Left kidney (tissue), 2 donors: ENCODE measurements around the gene ATP11A. TPM values are rescaled to one million over a fixed set of nuclear protein-coding genes. Genes with fewer than 3 reads are reported as not detected.
"Not testable (repeated sequence)": the region's sequence is repeated elsewhere in the genome, so short reads cannot be mapped to it uniquely, and the experiment has no call there.

Experiments used
- DNase-seq: peaks from one replicate; pipeline ENCODE4 v3.0.0-alpha.2; 2013
- polyA plus RNA-seq: library from polyadenylated mRNA; unstranded; fragments of 120-200 nt; gene quantifications from one replicate; pipeline ENCODE4 v1.2.1, GENCODE V29; 2013; ENCODE audit not compliant: insufficient read length

ATP11A gene
- polyA plus RNA-seq, 1 donor, result 46.8 TPM

- DNase-seq, result no peak
These were observed 85.2 kb downstream of the ATP11A start for GRCh38 chr13:112774829-112775565.

GRCh38 chr13:112775791-112776279 lies 86.0 kb downstream of the ATP11A start:
- DNase-seq, result no peak

- DNase-seq, result no peak
These were observed 86.5 kb downstream of the ATP11A start for GRCh38 chr13:112776354-112776753.

GRCh38 chr13:112776971-112777370 lies 87.1 kb downstream of the ATP11A start:
- no peak for DNase-seq

- no peak for DNase-seq
These were observed 88.0 kb downstream of the ATP11A start for GRCh38 chr13:112777637-112778406.

- DNase-seq, result no peak
These were observed 90.2 kb downstream of the ATP11A start for GRCh38 chr13:112779856-112780604.

- no peak for DNase-seq
These were observed 91.4 kb downstream of the ATP11A start for GRCh38 chr13:112781287-112781686.

- DNase-seq, result no peak
These were observed 92.1 kb downstream of the ATP11A start for GRCh38 chr13:112781881-112782361.

GRCh38 chr13:112782429-112783010 lies 92.7 kb downstream of the ATP11A start:
- DNase-seq, result no peak

- DNase-seq, result no peak
These were observed 93.5 kb downstream of the ATP11A start for GRCh38 chr13:112783135-112783977.

- DNase-seq, result peak; percentile 62
These were observed 94.1 kb downstream of the ATP11A start for GRCh38 chr13:112783978-112784371.

- no peak for DNase-seq
These were observed 95.1 kb downstream of the ATP11A start for GRCh38 chr13:112784811-112785482.

GRCh38 chr13:112785483-112785856 lies 95.6 kb downstream of the ATP11A start:
- DNase-seq, result no peak

GRCh38 chr13:112786810-112787209 lies 97.0 kb downstream of the ATP11A start:
- DNase-seq, result not testable (repeated sequence)

GRCh38 chr13:112790735-112791641 lies 101.2 kb downstream of the ATP11A start:
- DNase-seq, result no peak

- DNase-seq, result no peak
These were observed 102.0 kb downstream of the ATP11A start for GRCh38 chr13:112791663-112792440.

- DNase-seq, result no peak
These were observed 102.7 kb downstream of the ATP11A start for GRCh38 chr13:112792511-112792910.
